Endothelial cell (in vitro differentiated cells): ENCODE measurements around the gene KCNH5. TPM values are rescaled to one million over a fixed set of nuclear protein-coding genes. Genes with fewer than 3 reads are reported as not detected.

ENCODE experiments used
- DNase-seq: peaks from one replicate; pipeline ENCODE4 v3.0.0; 2021; ENCODE audit warnings: low spot score
- H3K27ac Mint-ChIP-seq: one replicate; pipeline ENCODE4 v1.8.0; 2021; ENCODE audit warnings: mixed read lengths, inconsistent platforms; ENCODE audit not compliant: unreplicated experiment
- H3K27me3 Mint-ChIP-seq: one replicate; pipeline ENCODE4 v1.8.0; 2021; ENCODE audit warnings: mild to moderate bottlenecking, moderate library complexity, mixed read lengths, inconsistent platforms; ENCODE audit not compliant: unreplicated experiment
- H3K36me3 Mint-ChIP-seq: one replicate; pipeline ENCODE4 v1.8.0; 2021; ENCODE audit warnings: mild to moderate bottlenecking, low read depth, mixed read lengths, inconsistent platforms; ENCODE audit not compliant: unreplicated experiment
- H3K4me1 Mint-ChIP-seq: one replicate; pipeline ENCODE4 v1.8.0; 2021; ENCODE audit warnings: mild to moderate bottlenecking, mixed read lengths, inconsistent platforms; ENCODE audit not compliant: unreplicated experiment
- H3K4me3 Mint-ChIP-seq: one replicate; pipeline ENCODE4 v1.8.0; 2021; ENCODE audit warnings: mild to moderate bottlenecking, mixed read lengths, inconsistent platforms; ENCODE audit not compliant: unreplicated experiment
- H3K9me3 Mint-ChIP-seq: one replicate; pipeline ENCODE4 v1.8.0; 2021; ENCODE audit warnings: mixed read lengths, inconsistent platforms; ENCODE audit not compliant: unreplicated experiment
- CTCF ChIP-seq: fragments of 200-600 bp; sonication (generic); IDR thresholded peaks from one replicate; pipeline ENCODE4 v1.5.0; 2021; ENCODE audit warnings: antibody characterized with exemption; ENCODE audit not compliant: unreplicated experiment
- total RNA-seq: library from RNA; stranded (reverse); fragmentation: NEBNext Ultra II Directional; extraction: Animal tissue kit (Norgen Biotek cat#: 25700); gene quantifications from one replicate; pipeline ENCODE4 v1.2.1, GENCODE V29; 2021; ENCODE audit not compliant: unreplicated experiment

The KCNH5 gene
- total RNA-seq, 1 donor from 2014 or later, result 0.13 TPM

GRCh38 chr14:63027719-63028118, 17.5 kb downstream of the KCNH5 start:
- Mint-ChIP-seq H3K27me3 (no peaks in the 10 kb centered on the region), H3K4me3 (no peak overlapping the region), H3K4me1 (no peaks in the 10 kb centered on the region), H3K36me3 (no peaks in the 10 kb centered on the region), H3K9me3 (no peaks in the 10 kb centered on the region), H3K27ac (no peak overlapping the region)
- no peak for DNase-seq
- no peak for TF ChIP-seq CTCF

GRCh38 chr14:63026491-63026890, 18.8 kb downstream of the KCNH5 start:
- no peak for DNase-seq
- H3K4me1 Mint-ChIP-seq, result no peaks in the 10 kb centered on the region
- H3K9me3 Mint-ChIP-seq, result no peaks in the 10 kb centered on the region
- H3K27ac Mint-ChIP-seq, result no peak overlapping the region
- H3K27me3 Mint-ChIP-seq, result no peaks in the 10 kb centered on the region
- no peak overlapping the region for H3K4me3 Mint-ChIP-seq
- TF ChIP-seq CTCF, result no peak
- no peaks in the 10 kb centered on the region for H3K36me3 Mint-ChIP-seq

DNA sequence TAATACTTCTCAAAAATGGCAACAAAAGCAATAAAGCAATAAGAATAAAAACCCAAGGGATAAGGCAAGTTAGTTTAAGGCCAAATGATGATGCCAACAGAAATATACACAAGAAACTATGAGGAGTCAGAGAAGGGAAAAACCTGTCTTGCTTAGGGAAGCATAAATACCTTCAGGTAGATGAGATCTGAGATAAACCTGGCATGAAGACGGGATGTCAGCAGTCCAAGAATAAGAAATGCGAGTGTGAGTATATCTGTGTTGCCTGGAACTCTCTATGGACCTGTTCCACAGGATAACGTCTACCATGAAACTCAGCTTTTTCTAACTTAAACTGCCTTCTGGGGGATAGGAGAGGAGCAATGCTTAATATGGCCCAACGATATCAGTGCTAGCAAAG, 30.6 kb downstream of the KCNH5 start:
- Mint-ChIP-seq H3K27me3 (no peaks in the 10 kb centered on the region), H3K27ac (no peak overlapping the region), H3K9me3 (no peaks in the 10 kb centered on the region), H3K4me1 (no peaks in the 10 kb centered on the region), H3K36me3 (no peaks in the 10 kb centered on the region), H3K4me3 (no peak overlapping the region)
- no peak for DNase-seq
- no peak for TF ChIP-seq CTCF

DNA sequence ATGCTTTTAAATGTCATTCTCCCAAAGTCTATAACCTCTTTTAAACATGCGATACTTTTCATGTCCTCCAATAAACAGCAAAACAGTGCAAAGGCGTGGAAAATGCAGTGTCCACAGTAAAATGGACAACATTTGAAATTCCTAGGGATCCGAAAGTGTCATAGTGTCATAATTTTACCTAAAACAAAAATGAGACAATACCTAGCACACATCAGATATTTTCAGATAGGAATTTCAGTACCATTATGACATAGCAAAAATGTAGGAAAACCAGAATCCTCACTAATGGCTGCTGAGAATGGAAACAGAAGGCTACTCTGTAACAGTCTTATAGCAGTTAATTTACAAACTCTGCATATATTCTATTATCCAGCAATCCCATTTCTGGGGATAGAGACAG, 33.1 kb downstream of the KCNH5 start:
- no peak for TF ChIP-seq CTCF
- no peaks in the 10 kb centered on the region for H3K36me3 Mint-ChIP-seq
- DNase-seq, result no peak
- no peak overlapping the region for H3K27ac Mint-ChIP-seq
- no peak overlapping the region for H3K4me3 Mint-ChIP-seq
- no peaks in the 10 kb centered on the region for H3K9me3 Mint-ChIP-seq
- no peaks in the 10 kb centered on the region for H3K4me1 Mint-ChIP-seq
- no peaks in the 10 kb centered on the region for H3K27me3 Mint-ChIP-seq

DNA sequence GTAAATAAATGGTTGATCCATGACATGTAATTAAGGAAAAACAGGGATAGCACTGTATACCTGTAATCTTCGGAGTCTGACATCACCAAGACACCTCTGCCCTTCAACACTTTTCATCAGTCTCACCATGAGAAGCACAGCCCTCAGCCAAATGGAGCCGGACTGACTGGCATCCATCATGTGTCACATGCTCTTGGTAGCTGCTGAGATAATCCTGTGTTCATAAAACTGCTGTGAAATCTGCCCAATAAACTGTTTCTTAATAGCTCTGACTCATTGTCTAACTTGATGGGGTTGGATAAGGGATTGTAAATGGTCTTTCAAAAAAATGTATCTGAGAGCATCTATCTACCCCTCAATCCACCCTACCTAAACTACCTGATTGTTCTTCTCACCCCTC, 33.6 kb downstream of the KCNH5 start:
- Mint-ChIP-seq H3K27ac (no peak overlapping the region), H3K27me3 (no peaks in the 10 kb centered on the region), H3K4me1 (no peaks in the 10 kb centered on the region), H3K9me3 (no peaks in the 10 kb centered on the region), H3K36me3 (no peaks in the 10 kb centered on the region), H3K4me3 (no peak overlapping the region)
- no peak for DNase-seq
- TF ChIP-seq CTCF, result no peak
